ENCODE measurements around the gene ADGRG3. TPM values are rescaled to one million over a fixed set of nuclear protein-coding genes. Genes with fewer than 3 reads are reported as not detected.

The ADGRG3 gene
- total RNA-seq, 1 donor from 2014 or later = not detected

GRCh38 chr16:57679767-57680482, 11.8 kb downstream of the ADGRG3 start:
- H3K9me3 Mint-ChIP-seq (ENCODE audit: unreplicated experiment) = no peaks in the 10 kb centered on the region
- H3K27ac Mint-ChIP-seq (ENCODE audit: unreplicated experiment) = no peak overlapping the region
- TF ChIP-seq CTCF (IDR thresholded peaks at IDR 0.05) = no peak
- H3K36me3 Mint-ChIP-seq (ENCODE audit: unreplicated experiment) = no peaks in the 10 kb centered on the region
- H3K27me3 Mint-ChIP-seq (ENCODE audit: unreplicated experiment) = peaks cover 17% of the 10 kb centered on the region
- DNase-seq (ENCODE audit: extremely low spot score, unreplicated experiment) = no peak
- H3K4me1 Mint-ChIP-seq (ENCODE audit: unreplicated experiment) = peaks cover 3% of the 10 kb centered on the region
- no peak overlapping the region for H3K4me3 Mint-ChIP-seq (ENCODE audit: unreplicated experiment)

DNA sequence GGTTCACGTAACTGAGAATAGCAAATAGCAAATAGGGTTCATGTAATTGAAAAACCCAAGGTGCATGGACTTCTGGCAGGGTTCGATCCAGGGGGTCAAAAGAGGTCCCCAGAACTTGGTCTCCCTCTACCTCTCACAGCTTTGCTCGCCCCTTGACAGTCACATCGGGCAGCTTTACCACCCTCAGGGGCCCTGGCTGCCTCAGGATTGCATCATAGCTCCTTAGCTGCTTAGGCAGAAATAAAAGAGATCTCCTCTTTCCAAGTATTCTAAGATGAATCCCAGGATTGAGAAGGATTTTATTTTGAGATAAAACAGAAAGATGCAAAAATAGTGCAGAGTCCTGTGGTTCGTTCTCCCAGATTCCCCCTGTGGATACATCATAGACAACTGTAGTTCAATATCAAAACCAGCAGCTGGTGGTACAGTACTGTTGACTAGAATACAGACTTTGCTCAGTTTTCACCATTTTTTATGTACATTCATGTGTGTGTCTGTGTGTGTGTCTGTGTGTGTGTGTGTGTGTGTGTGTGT, 12.8 kb downstream of the ADGRG3 start:
- Mint-ChIP-seq H3K4me1 (ENCODE audit: unreplicated experiment) (peaks cover 3% of the 10 kb centered on the region), H3K4me3 (ENCODE audit: unreplicated experiment) (no peak overlapping the region), H3K27me3 (ENCODE audit: unreplicated experiment) (peaks cover 19% of the 10 kb centered on the region), H3K36me3 (ENCODE audit: unreplicated experiment) (no peaks in the 10 kb centered on the region), H3K9me3 (ENCODE audit: unreplicated experiment) (no peaks in the 10 kb centered on the region), H3K27ac (ENCODE audit: unreplicated experiment) (no peak overlapping the region)
- no peak for DNase-seq (ENCODE audit: extremely low spot score, unreplicated experiment)
- TF ChIP-seq CTCF (IDR thresholded peaks at IDR 0.05) = no peak

DNA sequence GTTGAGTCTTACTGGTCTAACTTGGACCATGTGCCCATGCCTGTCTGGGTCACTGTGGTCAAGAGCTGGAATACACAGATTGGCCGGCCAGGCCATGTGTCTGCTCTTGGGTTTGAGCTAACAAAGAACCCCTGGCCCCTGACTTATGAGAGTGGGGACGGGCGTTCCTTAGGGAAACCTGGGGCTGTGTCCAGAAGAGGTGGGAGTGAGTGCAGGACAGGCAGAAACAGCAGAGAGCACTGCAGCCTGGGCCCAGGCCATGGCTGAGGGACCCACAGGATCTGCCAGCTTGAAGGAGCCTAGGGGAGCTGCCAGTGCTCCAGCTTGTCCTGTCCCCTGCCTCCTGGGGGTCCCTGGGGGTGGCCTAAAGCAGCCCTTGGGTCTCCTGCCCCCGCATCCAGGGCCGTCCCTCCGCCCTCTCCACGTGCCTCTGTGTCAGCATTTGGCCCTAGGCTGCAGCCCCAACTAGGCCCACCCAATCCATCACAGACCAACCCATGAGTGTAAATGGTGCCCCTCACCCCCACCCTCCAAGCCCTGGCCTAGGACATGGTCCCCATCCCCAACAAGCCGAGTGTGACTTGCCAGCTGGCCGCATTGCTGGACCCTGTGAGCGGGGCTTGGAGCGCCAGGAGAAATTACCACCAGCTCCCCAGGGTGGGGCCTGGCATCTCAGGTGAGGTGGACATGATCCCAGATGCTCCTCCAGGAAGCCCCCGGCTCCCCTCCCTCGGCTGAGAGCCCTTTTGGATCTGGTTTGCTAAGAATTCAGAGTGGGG, 14.0 kb downstream of the ADGRG3 start:
- Mint-ChIP-seq H3K36me3 (ENCODE audit: unreplicated experiment) (no peaks in the 10 kb centered on the region), H3K27me3 (ENCODE audit: unreplicated experiment) (peaks cover 25% of the 10 kb centered on the region), H3K4me3 (ENCODE audit: unreplicated experiment) (no peak overlapping the region), H3K9me3 (ENCODE audit: unreplicated experiment) (no peaks in the 10 kb centered on the region), H3K4me1 (ENCODE audit: unreplicated experiment) (no peaks in the 10 kb centered on the region), H3K27ac (ENCODE audit: unreplicated experiment) (no peak overlapping the region)
- no peak for DNase-seq (ENCODE audit: extremely low spot score, unreplicated experiment)
- TF ChIP-seq CTCF (IDR thresholded peaks at IDR 0.05) = no peak

DNA sequence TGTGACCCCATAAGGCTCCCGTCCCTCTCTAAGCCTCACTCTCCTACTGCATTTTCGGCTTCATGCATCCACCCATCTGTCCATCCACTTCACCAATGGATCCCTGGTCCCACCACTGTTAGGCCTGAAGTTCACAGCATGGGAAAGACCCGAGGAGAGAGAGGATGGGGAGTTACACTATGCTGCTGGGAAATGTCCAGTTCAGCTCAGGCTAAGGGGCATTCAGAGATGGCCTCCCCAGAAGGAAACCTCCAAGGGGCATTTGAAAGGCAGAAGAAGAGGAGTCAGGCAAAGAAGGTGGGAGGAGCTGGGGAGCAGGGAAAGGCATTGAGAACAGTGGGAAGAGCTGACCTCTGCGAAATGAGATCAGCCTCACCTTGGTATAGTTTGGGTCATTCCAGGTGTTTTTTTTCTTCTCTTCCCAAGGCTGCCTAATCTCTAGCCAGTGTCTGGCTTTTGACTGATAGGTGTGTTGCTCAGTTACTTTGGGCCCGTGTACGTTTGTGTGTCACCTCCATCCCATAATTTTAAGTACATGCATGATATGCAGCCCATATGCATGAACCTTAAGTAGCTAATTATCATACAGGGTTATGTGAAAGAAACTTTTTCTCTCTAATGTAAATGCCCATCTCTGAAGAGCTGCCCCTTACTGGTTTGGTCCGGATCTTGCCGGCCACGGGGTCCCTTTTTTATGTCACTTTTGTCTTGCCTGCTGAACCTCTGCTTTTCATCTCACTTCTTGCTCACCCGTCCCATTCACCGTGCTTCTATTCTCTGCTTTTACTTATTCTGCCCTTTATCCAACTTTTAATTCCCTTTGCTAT, 14.9 kb downstream of the ADGRG3 start:
- no peak for DNase-seq (ENCODE audit: extremely low spot score, unreplicated experiment)
- Mint-ChIP-seq H3K27me3 (ENCODE audit: unreplicated experiment) (peaks cover 30% of the 10 kb centered on the region), H3K27ac (ENCODE audit: unreplicated experiment) (no peak overlapping the region), H3K9me3 (ENCODE audit: unreplicated experiment) (no peaks in the 10 kb centered on the region), H3K36me3 (ENCODE audit: unreplicated experiment) (no peaks in the 10 kb centered on the region), H3K4me1 (ENCODE audit: unreplicated experiment) (no peaks in the 10 kb centered on the region), H3K4me3 (ENCODE audit: unreplicated experiment) (no peak overlapping the region)
- TF ChIP-seq CTCF (IDR thresholded peaks at IDR 0.05) = no peak

All from osteocyte (in vitro differentiated cells).